Smooth muscle cell (in vitro differentiated cells): ENCODE measurements around the gene ARHGAP44. TPM values are rescaled to one million over a fixed set of nuclear protein-coding genes. Genes with fewer than 3 reads are reported as not detected.

Experiments used
- DNase-seq: peaks from one replicate; lab custom pipeline; 2025; ENCODE audit not compliant: unreplicated experiment; lab: John Stamatoyannopoulos, UW
- H2AFZ ChIP-seq: fragments of 200-600 bp; sonication (generic); 2 replicates; pipeline ENCODE4 v1.6.0; 2016; ENCODE audit warnings: antibody characterized with exemption, low read depth, mild to moderate bottlenecking
- H3F3A ChIP-seq: fragments of 200-600 bp; sonication (generic); 2 replicates; pipeline ENCODE4 v1.6.0; 2017; ENCODE audit warnings: antibody characterized with exemption, low read depth
- H3K27ac ChIP-seq: fragments of 200-600 bp; sonication (generic); 2 replicates; pipeline ENCODE4 v1.5.1; 2016; ENCODE audit warnings: low read depth, mild to moderate bottlenecking
- H3K27me3 ChIP-seq: fragments of 200-600 bp; sonication (generic); 2 replicates; pipeline ENCODE4 v1.6.1; 2016; ENCODE audit warnings: low read depth, mild to moderate bottlenecking
- H3K36me3 ChIP-seq: fragments of 200-600 bp; sonication (generic); 2 replicates; pipeline ENCODE4 v1.5.1; 2016; ENCODE audit warnings: low read depth
- H3K4me1 ChIP-seq: fragments of 200-600 bp; sonication (generic); 2 replicates; pipeline ENCODE4 v1.5.1; 2016; ENCODE audit warnings: low read depth
- H3K4me2 ChIP-seq: fragments of 200-600 bp; sonication (generic); 2 replicates; pipeline ENCODE4 v1.6.0; 2016; ENCODE audit warnings: mild to moderate bottlenecking
- H3K4me3 ChIP-seq: fragments of 200-600 bp; sonication (generic); 2 replicates; pipeline ENCODE4 v1.5.1; 2016; ENCODE audit warnings: mild to moderate bottlenecking
- H3K79me2 ChIP-seq: fragments of 200-600 bp; sonication (generic); 2 replicates; pipeline ENCODE4 v1.6.0; 2016; ENCODE audit warnings: low read depth, mild to moderate bottlenecking
- H3K9ac ChIP-seq: fragments of 200-600 bp; sonication (generic); 2 replicates; pipeline ENCODE4 v1.6.0; 2016; ENCODE audit warnings: low read depth
- H3K9me3 ChIP-seq: fragments of 200-600 bp; sonication (generic); replicated peaks from 2 replicates; pipeline ENCODE4 v1.5.1; 2016; ENCODE audit warnings: low read depth
- H4K20me1 ChIP-seq: fragments of 200-600 bp; sonication (generic); 2 replicates; pipeline ENCODE4 v1.6.0; 2016; ENCODE audit warnings: low read depth
- CTCF ChIP-seq: fragments of 200-600 bp; sonication (generic); IDR thresholded peaks from 2 replicates; pipeline ENCODE4 v1.5.1; 2017; ENCODE audit warnings: borderline replicate concordance, mild to moderate bottlenecking, antibody characterized with exemption; ENCODE audit not compliant: insufficient read depth, poor library complexity, severe bottlenecking
- WGBS: methylation state at CpG from one replicate; pipeline ENCODE4 v1.1.7; 2016; ENCODE audit warnings: low lambda C conversion rate; 5-methylcytosine and 5-hydroxymethylcytosine counted together
- polyA plus RNA-seq: library from polyadenylated mRNA; unstranded; fragments of >200 nt; fragmentation: Nextera tagmentation; extraction: Ambion mirVana; gene quantifications from 2 replicates; pipeline ENCODE4 v1.2.1, GENCODE V29; 2016
- total RNA-seq: library from RNA; depleted of rRNA; stranded (reverse); fragments of >200 nt; gene quantifications from 2 replicates; pipeline ENCODE4 v1.2.3, GENCODE V29; 2014

ARHGAP44 gene
- total and polyA plus RNA-seq, 2 experiments from 2014 or later, result 1.3 to 2.0 TPM

GRCh38 chr17:12979246-12979645 lies 189.9 kb downstream of the ARHGAP44 start:
- Histone ChIP-seq H4K20me1 (no peaks in the 10 kb centered on the region), H3K9ac (no peak overlapping the region), H3K9me3 (no peaks in the 10 kb centered on the region), H3K27me3 (no peaks in the 10 kb centered on the region), H3F3A (no peaks in the 10 kb centered on the region), H3K79me2 (no peaks in the 10 kb centered on the region), H3K27ac (no peak overlapping the region), H3K4me1 (no peaks in the 10 kb centered on the region), H3K36me3 (no peaks in the 10 kb centered on the region), H3K4me3 (no peak overlapping the region), H2AFZ (no peak overlapping the region), H3K4me2 (no peak overlapping the region)
- DNase-seq, result no peak
- 91% methylated on average over 5 of the region's 5 CpGs for WGBS
- no peak for TF ChIP-seq CTCF

DNA sequence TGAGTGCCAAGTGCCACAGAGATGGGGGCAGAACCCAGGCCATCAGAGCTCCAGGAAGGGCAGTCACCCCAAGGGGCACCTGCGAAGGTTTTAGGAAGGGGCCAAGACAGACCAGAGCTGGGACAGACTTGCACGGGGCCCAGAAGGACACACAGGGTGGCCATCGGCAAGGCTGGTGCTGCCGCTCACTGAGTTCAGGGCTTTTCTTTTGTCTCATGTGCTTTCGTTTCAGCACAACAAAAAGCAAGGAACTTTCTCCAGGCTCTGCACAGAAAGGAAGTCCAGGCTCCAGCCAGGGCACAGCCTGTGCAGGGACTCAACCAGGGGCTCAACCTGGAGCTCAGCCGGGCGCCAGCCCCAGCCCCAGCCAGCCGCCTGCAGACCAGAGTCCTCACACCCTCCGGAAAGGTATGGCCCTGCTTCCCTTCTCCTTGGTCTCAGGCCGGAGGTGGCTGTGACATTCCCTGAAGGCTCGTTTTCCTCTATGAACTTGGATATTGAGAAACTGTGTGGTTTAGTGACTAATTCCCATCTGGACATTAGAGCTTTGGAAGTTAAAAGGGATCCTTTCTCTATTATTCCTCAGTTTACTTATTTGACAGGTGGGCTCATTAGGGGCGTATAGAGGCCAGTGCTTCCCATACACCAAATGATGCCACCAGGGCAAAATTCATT lies 190.7 kb downstream of the ARHGAP44 start:
- Histone ChIP-seq H3K9me3 (no peaks in the 10 kb centered on the region), H3K79me2 (no peaks in the 10 kb centered on the region), H2AFZ (no peak overlapping the region), H3K4me1 (no peaks in the 10 kb centered on the region), H3K27me3 (no peaks in the 10 kb centered on the region), H3K9ac (no peak overlapping the region), H3K4me3 (no peak overlapping the region), H3K36me3 (no peaks in the 10 kb centered on the region), H3K27ac (no peak overlapping the region), H4K20me1 (no peaks in the 10 kb centered on the region), H3F3A (no peaks in the 10 kb centered on the region), H3K4me2 (no peak overlapping the region)
- no peak for TF ChIP-seq CTCF
- DNase-seq, result no peak
- 90% methylated on average over 12 of the region's 12 CpGs for WGBS

DNA sequence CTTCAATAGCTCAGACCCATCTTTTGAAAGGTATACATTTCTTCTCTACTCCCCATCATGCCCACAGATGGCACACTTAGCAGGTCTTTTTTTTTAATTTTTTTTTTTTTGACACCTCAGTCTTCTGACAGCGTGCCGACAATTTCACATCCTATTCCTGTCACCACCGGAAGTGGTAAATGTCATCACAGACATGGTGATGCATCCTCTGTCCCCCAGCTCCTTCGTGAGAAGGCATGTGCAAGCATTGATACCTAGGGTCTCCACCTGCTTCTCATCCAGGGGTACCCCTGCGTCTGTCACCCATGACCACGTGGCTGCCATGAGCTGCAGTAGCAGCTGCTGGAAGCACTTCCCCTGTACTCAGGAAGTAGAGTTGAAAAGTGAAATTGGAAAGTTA lies 192.9 kb downstream of the ARHGAP44 start:
- WGBS, result 96% methylated on average over 6 of the region's 6 CpGs
- H3K79me2 ChIP-seq, result no peaks in the 10 kb centered on the region
- no peak overlapping the region for H3K4me3 ChIP-seq
- no peak overlapping the region for H3K27ac ChIP-seq
- H3K9me3 ChIP-seq, result no peaks in the 10 kb centered on the region
- H3K27me3 ChIP-seq, result no peaks in the 10 kb centered on the region
- peaks cover 4% of the 10 kb centered on the region for H3K4me1 ChIP-seq
- H3K36me3 ChIP-seq, result no peaks in the 10 kb centered on the region
- no peak overlapping the region for H3K9ac ChIP-seq
- no peak overlapping the region for H2AFZ ChIP-seq
- no peak for DNase-seq
- H3K4me2 ChIP-seq, result no peak overlapping the region
- no peaks in the 10 kb centered on the region for H4K20me1 ChIP-seq
- no peak for TF ChIP-seq CTCF
- H3F3A ChIP-seq, result no peaks in the 10 kb centered on the region
